WTC11 (cell line): ENCODE results near the gene ELOVL1. TPM values are rescaled to one million over a fixed set of nuclear protein-coding genes. Genes with fewer than 3 reads are reported as not detected.

Experiments used
- ATAC-seq: fragments of 200-7000 bp; cut with Tn5 transposase; 2 replicates; pipeline ENCODE4 v1.10.0; 2021; ENCODE audit warnings: mild to moderate bottlenecking, moderate library complexity
- CTCF ChIA-PET: fragments of 300-600 bp; sonication (Branson Sonifier 250); formaldehyde crosslinking; loops from one replicate; lab custom pipeline; 2021; ENCODE audit warnings: antibody characterized with exemption; lab: Charles Lee
- POLR2A ChIA-PET: fragments of 350-600 bp; sonication (Branson Sonifier 250); formaldehyde crosslinking; loops from one replicate; lab custom pipeline; 2021; ENCODE audit warnings: antibody characterized with exemption; lab: Charles Lee
- DNase-seq: peaks from one replicate; pipeline ENCODE4 v3.0.0; 2021; ENCODE audit warnings: low spot score
- H3K27ac Mint-ChIP-seq: 2 replicates; pipeline ENCODE4 v1.8.0; 2021; ENCODE audit warnings: mixed read lengths
- H3K27me3 Mint-ChIP-seq: 2 replicates; pipeline ENCODE4 v1.8.0; 2021; ENCODE audit warnings: low read depth, mild to moderate bottlenecking, moderate library complexity, mixed read lengths
- H3K36me3 Mint-ChIP-seq: 2 replicates; pipeline ENCODE4 v1.8.0; 2021; ENCODE audit warnings: mixed read lengths
- H3K4me1 Mint-ChIP-seq: 2 replicates; pipeline ENCODE4 v1.8.0; 2022; ENCODE audit warnings: mixed read lengths
- H3K4me3 Mint-ChIP-seq: 2 replicates; pipeline ENCODE4 v1.8.0; 2021; ENCODE audit warnings: mild to moderate bottlenecking, moderate library complexity, mixed read lengths
- H3K9me3 Mint-ChIP-seq: 2 replicates; pipeline ENCODE4 v1.8.0; 2021; ENCODE audit warnings: mixed read lengths
- ATF1 ChIP-seq: sonication (generic); formaldehyde crosslinking; IDR thresholded peaks from 2 replicates; pipeline ENCODE4 v1.8.1; 2023; ENCODE audit warnings: mild to moderate bottlenecking, moderate library complexity, missing genetic modification reagents
- E2F5 ChIP-seq: sonication (generic); formaldehyde crosslinking; IDR thresholded peaks from 2 replicates; pipeline ENCODE4 v1.8.1; 2022; ENCODE audit warnings: mild to moderate bottlenecking, moderate library complexity, missing genetic modification reagents
- EMX1 ChIP-seq: fragments of 250-450 bp; sonication (Bioruptor Pico); IDR thresholded peaks from 2 replicates; pipeline ENCODE4 v1.8.0; 2021; ENCODE audit warnings: mild to moderate bottlenecking
- ERG ChIP-seq: fragments of 250-450 bp; sonication (Bioruptor Pico); IDR thresholded peaks from 2 replicates; pipeline ENCODE4 v1.8.0; 2021; ENCODE audit warnings: mild to moderate bottlenecking
- ESRRA ChIP-seq: sonication (generic); formaldehyde crosslinking; IDR thresholded peaks from 2 replicates; pipeline ENCODE4 v1.8.1; 2022; ENCODE audit warnings: mild to moderate bottlenecking, missing genetic modification reagents, borderline replicate concordance
- ETV6 ChIP-seq: sonication (generic); formaldehyde crosslinking; IDR thresholded peaks from 2 replicates; pipeline ENCODE4 v1.8.1; 2022; ENCODE audit warnings: mild to moderate bottlenecking, missing genetic modification reagents
- FOXK1 ChIP-seq: sonication (generic); formaldehyde crosslinking; IDR thresholded peaks from 2 replicates; pipeline ENCODE4 v1.8.0; 2022; ENCODE audit warnings: mild to moderate bottlenecking, moderate library complexity, missing genetic modification reagents
- FOXP1 ChIP-seq: sonication (generic); formaldehyde crosslinking; IDR thresholded peaks from 2 replicates; pipeline ENCODE4 v1.8.0; 2022; ENCODE audit warnings: missing genetic modification reagents, mild to moderate bottlenecking, moderate library complexity, borderline replicate concordance
- IRF1 ChIP-seq: sonication (generic); formaldehyde crosslinking; IDR thresholded peaks from 2 replicates; pipeline ENCODE4 v1.8.0; 2023; ENCODE audit warnings: missing genetic modification reagents
- JUN ChIP-seq: sonication (generic); formaldehyde crosslinking; IDR thresholded peaks from 2 replicates; pipeline ENCODE4 v1.8.0; 2023; ENCODE audit warnings: mild to moderate bottlenecking, missing genetic modification reagents
- MAX ChIP-seq: sonication (generic); formaldehyde crosslinking; IDR thresholded peaks from 2 replicates; pipeline ENCODE4 v1.8.0; 2022; ENCODE audit warnings: mild to moderate bottlenecking, missing genetic modification reagents
- MYBL2 ChIP-seq: sonication (generic); formaldehyde crosslinking; IDR thresholded peaks from 2 replicates; pipeline ENCODE4 v1.8.1; 2023; ENCODE audit warnings: mild to moderate bottlenecking, moderate library complexity, missing genetic modification reagents
- NR1H2 ChIP-seq: sonication (generic); formaldehyde crosslinking; IDR thresholded peaks from 2 replicates; pipeline ENCODE4 v1.9.0; 2021; ENCODE audit warnings: mild to moderate bottlenecking, moderate library complexity, missing genetic modification reagents
- SMAD3 ChIP-seq: sonication (generic); formaldehyde crosslinking; IDR thresholded peaks from 2 replicates; pipeline ENCODE4 v1.8.0; 2022; ENCODE audit warnings: missing genetic modification reagents, mild to moderate bottlenecking, borderline replicate concordance
- SP1 ChIP-seq: sonication (generic); formaldehyde crosslinking; conservative IDR thresholded peaks from 2 replicates; pipeline ENCODE4 v1.8.1; 2022; ENCODE audit warnings: missing genetic modification reagents
- TP53 ChIP-seq: sonication (generic); formaldehyde crosslinking; IDR thresholded peaks from 2 replicates; pipeline ENCODE4 v1.8.1; 2023; ENCODE audit warnings: mild to moderate bottlenecking, missing genetic modification reagents
- USF2 ChIP-seq: sonication (generic); formaldehyde crosslinking; IDR thresholded peaks from 2 replicates; pipeline ENCODE4 v1.8.1; 2023; ENCODE audit warnings: mild to moderate bottlenecking, missing genetic modification reagents, moderate library complexity
- ZBTB21 ChIP-seq: sonication (generic); formaldehyde crosslinking; IDR thresholded peaks from 2 replicates; pipeline ENCODE4 v1.8.1; 2023; ENCODE audit warnings: mild to moderate bottlenecking, missing genetic modification reagents, borderline replicate concordance
- ZBTB43 ChIP-seq: sonication (generic); formaldehyde crosslinking; IDR thresholded peaks from 2 replicates; pipeline ENCODE4 v1.8.1; 2023; ENCODE audit warnings: mild to moderate bottlenecking, missing genetic modification reagents
- ZNF121 ChIP-seq: sonication (generic); formaldehyde crosslinking; IDR thresholded peaks from 2 replicates; pipeline ENCODE4 v1.8.0; 2023; ENCODE audit warnings: missing genetic modification reagents
- ZNF138 ChIP-seq: sonication (generic); formaldehyde crosslinking; conservative IDR thresholded peaks from 2 replicates; pipeline ENCODE4 v1.8.1; 2022; ENCODE audit warnings: mild to moderate bottlenecking, moderate library complexity, missing genetic modification reagents
- ZSCAN18 ChIP-seq: fragments of 250-450 bp; sonication (Bioruptor Pico); IDR thresholded peaks from 2 replicates; pipeline ENCODE4 v2.1.2; 2022; ENCODE audit warnings: mild to moderate bottlenecking, moderate library complexity
- total RNA-seq: library from RNA; stranded (reverse); gene quantifications from 3 replicates; pipeline ENCODE4 v1.2.3, GENCODE V29; 2021

The ELOVL1 gene
- total RNA-seq, 1 experiment from 2014 or later = 26.6 TPM

- peak; percentile 97 for DNase-seq
- Mint-ChIP-seq H3K27me3 (peaks cover 16% of the 10 kb centered on the region), H3K4me3 (peak overlapping the region; percentile 72), H3K9me3 (no peaks in the 10 kb centered on the region), H3K27ac (peak overlapping the region; percentile 95), H3K4me1 (peaks cover 25% of the 10 kb centered on the region), H3K36me3 (no peaks in the 10 kb centered on the region)
- CTCF ChIA-PET = interaction anchor here (0.9 to 2.9 kb wide), 5 partner anchors 9 to 436 kb away, joined by 3 to 22 read pairs (median 8); partner anchors contain the start of genes C1orf210 and CDC20
- POLR2A ChIA-PET = interaction anchor here (0.8 to 1.8 kb wide), 7 partner anchors 9 to 502 kb away, joined by 3 to 21 read pairs (median 4); partner anchors contain the start of genes CDC20, ELOVL1, TMEM125 and ZNF691
- peak; percentile 89 for ATAC-seq
- TF ChIP-seq E2F5 (CRISPR knock-in tag) (0 out of 2 replicates have a peak, but pooled peaks have one; percentile 47), ERG (CRISPR knock-in tag) (0 out of 2 replicates have a peak, but pooled peaks have one; percentile 53), JUN (no peak), SP1 (CRISPR knock-in tag) (peak; percentile 72), ZBTB21 (CRISPR knock-in tag) (0 out of 2 replicates have a peak, but pooled peaks have one; percentile 75), ESRRA (no peak), MAX (CRISPR knock-in tag) (peak; percentile 77; the same call in 1 of the 2 replicates), SMAD3 (CRISPR knock-in tag) (0 out of 2 replicates have a peak, but pooled peaks have one; percentile 0), ZNF121 (CRISPR knock-in tag) (peak; percentile 89), ZBTB43 (0 out of 2 replicates have a peak, but pooled peaks have one; percentile 15), ETV6 (peak; percentile 17; the same call in 1 of the 2 replicates), FOXK1 (CRISPR knock-in tag) (peak; percentile 75; the same call in 1 of the 2 replicates), TP53 (CRISPR knock-in tag) (0 out of 2 replicates have a peak, but pooled peaks have one; percentile 17), FOXP1 (CRISPR knock-in tag) (peak; percentile 41; the same call in 1 of the 2 replicates), MYBL2 (CRISPR knock-in tag) (peak; percentile 72; the same call in 1 of the 2 replicates), USF2 (peak; percentile 54), ZNF138 (no peak; the same call in 1 of the 2 replicates), EMX1 (CRISPR knock-in tag) (no peak)
Measured at GRCh38 chr1:43348809-43349593, 18.8 kb downstream of the ELOVL1 start.

- ATAC-seq (peak; percentile 7), DNase-seq (no peak)
- peak overlapping the region; percentile 0; the same call in 1 of the 2 replicates for H3K27ac Mint-ChIP-seq
- TF ChIP-seq NR1H2 (CRISPR knock-in tag) (no peak), ATF1 (CRISPR knock-in tag) (no peak), IRF1 (CRISPR knock-in tag) (0 out of 2 replicates have a peak, but pooled peaks have one; percentile 37), ZSCAN18 (CRISPR knock-in tag) (no peak)
- peaks cover 28% of the 10 kb centered on the region for H3K4me1 Mint-ChIP-seq
- H3K9me3 Mint-ChIP-seq = no peaks in the 10 kb centered on the region
- no peaks in the 10 kb centered on the region for H3K36me3 Mint-ChIP-seq
- peak overlapping the region; percentile 68 for H3K4me3 Mint-ChIP-seq
- H3K27me3 Mint-ChIP-seq = peaks cover 16% of the 10 kb centered on the region
- ChIA-PET POLR2A (interaction anchor here (0.8 to 1.8 kb wide), 7 partner anchors 10 to 502 kb away, joined by 3 to 21 read pairs (median 4); partner anchors contain the start of genes CDC20, ELOVL1, TMEM125 and ZNF691), CTCF (interaction anchor here (0.9 to 2.9 kb wide), 4 partner anchors 10 to 435 kb away, joined by 3 to 22 read pairs (median 8); partner anchors contain the start of genes C1orf210 and CDC20)
Measured at GRCh38 chr1:43348343-43348808, 19.4 kb downstream of the ELOVL1 start.
